GM18502 (cell line): ENCODE data around the gene UACA.
"Not testable (repeated sequence)": the region's sequence is repeated elsewhere in the genome, so short reads cannot be mapped to it uniquely, and the experiment has no call there.

Source experiments
- ATAC-seq: cut with Tn5 transposase; IDR thresholded peaks from one replicate; pipeline ENCODE4 v1.9.1; 2021; ENCODE audit warnings: mild to moderate bottlenecking; ENCODE audit not compliant: unreplicated experiment, poor library complexity

Gene UACA

DNA sequence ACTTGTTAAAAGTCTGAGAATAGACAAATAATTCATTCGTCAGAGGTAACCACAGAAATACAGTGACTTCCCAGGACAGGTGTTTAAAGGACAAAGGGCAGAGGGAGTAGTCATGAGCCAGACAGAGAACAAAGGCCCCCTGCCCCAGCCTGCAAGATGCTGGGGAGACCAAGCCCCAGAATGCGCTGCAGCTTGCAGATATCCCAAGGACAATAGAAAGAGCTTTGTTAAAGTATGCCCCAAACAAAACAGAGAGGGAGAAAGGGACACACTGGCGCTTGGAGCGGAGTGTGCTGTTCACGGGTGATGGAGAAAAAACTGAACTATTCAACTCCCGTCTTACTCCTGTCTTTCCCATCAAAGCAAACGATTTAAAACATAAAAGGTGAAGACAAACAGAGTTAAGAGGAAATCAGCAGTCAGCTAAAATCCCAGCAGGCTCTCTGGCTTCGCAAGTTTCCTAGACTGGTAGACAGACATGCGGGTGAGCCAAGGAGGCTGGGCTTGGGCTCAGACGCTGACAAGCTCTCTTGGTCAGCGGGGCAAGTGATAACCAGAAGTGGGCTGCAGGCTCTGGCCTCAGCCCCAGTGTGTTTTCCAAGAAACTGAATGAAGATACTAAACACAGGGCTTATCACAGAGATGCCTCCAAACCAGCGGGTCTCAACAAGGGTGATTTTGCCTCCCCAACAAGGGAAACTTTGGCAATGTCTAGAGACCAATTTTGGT, 130.1 kb downstream of the UACA start:
- ATAC-seq, result no peak

- no peak for ATAC-seq
Measured at GRCh38 chr15:70632491-70633102, 130.8 kb downstream of the UACA start.

DNA sequence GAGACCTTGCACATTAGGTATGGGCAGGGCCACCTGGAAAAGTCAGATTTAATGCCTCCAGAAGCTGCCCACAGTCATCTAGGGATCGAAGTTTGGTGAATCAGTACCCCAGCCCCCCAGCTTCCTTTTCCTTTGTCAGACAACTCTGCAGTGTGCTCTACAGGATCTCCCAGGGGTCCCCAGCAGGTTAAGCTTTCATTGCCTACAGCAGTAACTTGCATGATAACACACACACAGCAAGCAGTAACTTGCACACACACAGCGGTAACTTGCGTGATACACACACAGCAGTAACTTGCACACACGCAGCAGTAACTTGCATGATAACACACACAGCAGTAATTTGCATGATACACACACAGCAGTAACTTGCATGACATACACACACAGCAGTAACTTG, 131.3 kb downstream of the UACA start:
- no peak for ATAC-seq

DNA sequence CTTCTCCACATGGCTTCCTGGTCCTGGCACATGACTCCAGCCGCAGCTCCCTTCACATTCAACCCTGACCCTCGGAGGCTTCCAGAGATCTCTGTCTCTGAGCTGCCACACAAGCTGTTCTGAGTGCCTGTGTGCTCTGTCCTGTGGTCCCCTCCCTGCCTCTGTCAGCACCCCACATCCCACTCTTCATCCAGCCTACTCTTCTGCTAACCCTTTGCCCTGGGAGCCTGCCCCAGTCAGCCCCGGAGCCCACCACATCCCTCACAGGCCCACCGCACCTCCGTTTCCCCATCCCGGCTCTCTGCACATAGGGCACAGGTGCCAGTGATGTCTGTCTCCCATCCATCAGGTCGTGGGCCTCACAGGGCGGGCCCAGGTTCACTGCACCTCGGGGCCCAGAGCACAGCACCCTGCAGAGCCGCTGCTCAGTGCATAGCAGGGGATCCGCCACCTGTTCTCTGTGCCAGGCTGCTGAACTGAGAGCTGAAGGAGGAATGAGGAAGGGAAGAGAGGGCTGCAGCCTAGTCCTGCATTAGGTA, 133.6 kb downstream of the UACA start:
- ATAC-seq, result no peak

- ATAC-seq, result no peak
Measured at GRCh38 chr15:70628549-70628896, 134.8 kb downstream of the UACA start.

DNA sequence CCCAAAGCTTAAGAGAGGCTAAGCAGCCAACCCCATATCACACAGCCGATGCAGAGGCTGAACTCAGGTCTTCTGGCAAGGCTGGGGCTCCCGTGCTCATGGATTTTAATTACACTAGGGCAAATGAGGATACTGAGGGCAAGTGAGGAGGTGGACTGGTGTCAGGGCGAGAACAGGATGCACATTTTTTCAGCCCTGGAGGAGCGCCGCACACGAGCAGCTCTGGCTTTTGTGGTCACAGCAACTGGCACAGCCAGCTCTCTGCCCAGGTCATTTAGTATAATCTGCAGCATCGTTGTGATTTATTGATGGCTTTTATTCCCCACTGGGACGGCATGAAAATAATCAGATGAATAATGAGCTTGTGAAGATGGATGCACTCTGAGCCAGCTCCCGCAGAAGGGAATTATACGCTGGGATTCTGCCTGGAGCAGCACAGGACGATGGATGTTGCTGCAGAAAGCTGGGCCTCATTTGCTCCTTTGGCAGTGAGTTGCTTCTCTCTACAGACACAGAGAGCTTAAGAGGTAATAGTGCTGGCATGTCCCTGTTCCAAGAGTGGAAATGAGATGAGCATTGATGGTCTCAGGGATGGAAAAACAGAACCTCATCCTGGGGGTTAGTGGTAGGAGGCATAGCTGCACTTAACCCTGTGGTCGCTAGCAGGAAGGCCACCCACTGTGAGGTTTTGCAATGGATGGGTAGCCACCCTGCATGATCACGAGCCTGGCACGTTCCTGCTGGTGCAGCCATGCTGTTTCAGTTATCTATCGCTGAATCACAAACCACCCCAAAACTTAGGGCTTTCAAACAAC, 135.4 kb downstream of the UACA start:
- no peak for ATAC-seq

DNA sequence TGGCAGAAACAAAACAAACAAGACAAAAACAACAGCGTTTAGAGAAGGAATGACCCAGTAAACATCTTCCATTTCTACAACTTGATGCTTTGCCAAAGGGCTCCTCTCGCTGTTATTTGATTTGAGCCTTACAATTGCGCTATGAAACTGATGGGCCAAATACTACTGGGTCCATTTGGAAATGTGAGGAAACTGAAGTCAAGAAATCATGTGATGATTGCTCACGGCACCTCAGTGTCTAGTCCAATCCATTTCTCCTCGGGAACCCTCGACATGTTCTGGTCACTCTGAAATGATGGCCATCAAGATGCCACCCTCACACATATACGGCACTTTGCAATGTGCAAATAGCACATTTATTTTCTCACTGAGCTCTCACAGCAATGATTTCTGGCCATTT, 136.0 kb downstream of the UACA start:
- no peak for ATAC-seq

DNA sequence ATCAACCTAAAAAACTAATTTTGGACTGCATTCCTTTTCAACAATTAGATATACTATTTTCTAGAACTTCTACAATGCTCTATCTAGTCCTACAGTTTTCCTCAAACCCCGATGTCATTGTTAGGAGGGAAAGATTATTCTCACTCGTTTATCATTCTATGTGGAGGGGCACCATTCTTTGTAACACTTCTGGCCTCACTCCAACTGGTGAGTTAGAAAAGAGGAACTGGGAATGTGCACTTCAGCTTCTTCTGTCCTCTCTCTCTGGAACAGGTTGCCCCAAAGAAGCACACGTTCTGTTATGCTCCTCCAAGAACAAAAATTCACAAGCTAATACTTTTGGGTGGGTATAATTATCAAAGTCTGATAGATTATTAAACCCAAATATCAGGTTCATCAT, 137.9 kb downstream of the UACA start:
- no peak for ATAC-seq

DNA sequence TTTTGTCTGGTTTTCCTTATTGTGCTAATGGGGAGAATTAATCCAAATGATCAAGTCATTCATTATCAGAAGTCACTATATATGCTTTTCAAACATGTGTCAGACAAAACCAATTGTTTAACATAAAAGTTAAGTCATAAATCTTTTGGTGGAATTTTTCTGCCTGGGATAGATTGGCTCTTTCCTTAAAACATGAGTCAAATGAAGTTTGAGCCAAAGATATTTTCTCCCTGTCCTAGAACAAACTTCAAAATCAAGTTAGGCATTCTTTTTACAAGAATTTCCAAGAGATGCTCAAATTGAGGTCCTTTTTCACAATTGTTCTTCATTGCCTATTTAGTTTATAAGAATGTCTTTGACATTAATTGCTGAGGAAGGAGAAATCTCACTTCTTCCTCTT, 138.3 kb downstream of the UACA start:
- ATAC-seq, result no peak

- ATAC-seq, result no peak
Measured at GRCh38 chr15:70618929-70619328, 144.4 kb downstream of the UACA start.

DNA sequence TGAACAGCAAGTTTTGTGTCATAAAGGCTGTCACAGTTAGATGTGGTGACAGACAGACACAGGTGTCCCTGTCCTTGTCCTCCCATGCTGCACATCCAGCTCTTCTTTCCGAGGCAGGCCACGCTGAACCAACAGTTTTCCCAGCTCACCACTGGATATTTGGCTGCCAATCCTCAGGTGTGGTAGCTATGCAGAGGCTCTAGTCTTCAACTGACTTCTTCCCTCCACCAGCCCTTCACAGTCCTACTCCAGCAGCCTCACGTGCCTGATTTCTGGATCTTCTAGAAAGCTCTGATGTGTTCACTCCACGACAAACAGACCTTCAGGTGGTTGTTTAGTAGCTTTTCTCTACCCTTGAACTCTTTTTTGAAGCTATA, 145.5 kb downstream of the UACA start:
- ATAC-seq, result no peak

DNA sequence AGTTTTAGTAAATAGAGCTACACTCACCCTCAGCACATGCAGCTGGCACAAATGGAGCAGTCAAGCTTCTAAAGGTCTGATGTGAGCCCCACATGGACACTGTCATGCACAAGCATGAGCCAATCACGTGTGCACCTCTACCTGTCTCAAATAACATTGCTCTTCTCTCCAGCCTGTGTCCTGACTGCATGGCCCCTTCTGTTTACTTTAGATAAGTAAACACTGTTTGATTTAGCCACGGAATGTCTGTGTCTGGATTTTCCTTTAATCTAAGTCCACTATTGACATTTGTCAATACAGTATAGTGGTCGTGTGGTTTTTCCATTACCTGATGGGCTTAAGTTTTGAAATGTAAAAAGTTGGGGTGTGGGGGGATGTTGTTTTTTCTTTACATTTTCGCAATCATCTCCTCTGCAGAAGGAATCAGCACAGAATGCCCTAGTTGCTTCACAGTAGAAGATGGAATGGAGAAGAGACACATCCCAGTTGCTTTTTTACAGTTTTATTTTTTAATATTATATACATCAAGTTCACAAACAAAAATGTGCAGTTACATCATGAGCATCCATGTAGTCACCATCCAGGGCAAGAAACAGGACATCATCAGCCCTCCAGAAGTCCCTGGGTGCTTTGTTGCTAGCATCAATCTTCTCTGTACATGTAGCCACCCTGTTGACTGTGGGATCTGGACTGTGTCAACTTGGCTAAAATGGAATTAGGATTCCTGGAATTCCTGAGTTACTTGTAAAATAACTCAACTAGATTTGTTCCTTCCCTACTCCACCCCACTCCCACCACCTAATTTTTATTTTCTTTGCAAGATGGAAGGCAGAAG, 146.1 kb downstream of the UACA start:
- ATAC-seq, result no peak

- ATAC-seq, result not testable (repeated sequence)
Measured at GRCh38 chr15:70616311-70616756, 147.0 kb downstream of the UACA start.

- ATAC-seq, result no peak
Measured at GRCh38 chr15:70615435-70616310, 147.7 kb downstream of the UACA start.

- no peak for ATAC-seq
Measured at GRCh38 chr15:70614221-70614620, 149.1 kb downstream of the UACA start.

DNA sequence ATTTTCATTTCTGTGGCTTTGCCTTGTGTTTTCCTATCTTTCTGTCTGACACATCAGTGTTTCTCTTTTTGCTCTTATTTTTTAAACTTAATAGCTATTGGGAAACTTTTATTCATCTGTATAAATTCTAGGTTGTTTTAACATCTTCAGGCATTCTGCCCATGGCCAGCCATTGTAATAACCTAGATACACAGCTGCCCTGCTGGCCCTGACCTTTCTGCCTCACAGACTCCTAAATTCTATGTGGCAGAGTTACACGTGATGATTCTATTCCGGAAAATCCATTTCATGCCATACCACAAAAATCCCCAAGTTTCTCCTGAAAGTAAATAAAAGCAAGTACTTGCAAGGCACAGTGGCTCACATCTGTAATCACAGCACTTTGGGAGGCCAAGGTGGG, 150.1 kb downstream of the UACA start:
- ATAC-seq, result no peak

DNA sequence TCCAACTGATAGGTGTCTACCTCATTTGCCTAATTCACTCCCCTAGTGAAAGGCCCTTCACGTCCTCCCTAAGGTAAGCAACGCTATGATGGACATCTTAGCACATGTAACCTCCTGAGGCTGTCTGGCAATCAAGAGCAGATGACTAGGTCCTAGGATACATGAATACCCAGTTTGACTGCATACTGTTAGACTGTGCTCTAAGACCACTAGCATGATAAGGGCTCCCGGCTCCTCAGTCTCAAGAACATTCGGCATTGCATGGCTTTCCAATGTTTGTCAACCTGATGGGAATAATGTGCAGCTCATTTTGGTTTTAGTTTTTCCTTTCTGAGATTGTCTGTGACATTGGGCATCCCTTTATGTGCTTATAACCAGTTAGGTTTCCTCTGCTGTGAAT, 152.1 kb downstream of the UACA start:
- no peak for ATAC-seq

GRCh38 chr15:70610541-70610940, 152.8 kb downstream of the UACA start:
- no peak for ATAC-seq

GRCh38 chr15:70609889-70610288, 153.5 kb downstream of the UACA start:
- no peak for ATAC-seq
